Esophagus squamous epithelium (tissue), 4 donors: ENCODE results near the gene UACA.

Experiments
- CTCF ChIP-seq, 6 experiments: fragments of 450-650 bp in 4 of 6; fragments of 200-600 bp in 2 of 6; sonication (generic) in 2 of 6; IDR thresholded peaks; one replicate each; pipeline ENCODE4 v1.5.1; 2016 to 2019; ENCODE audit warnings: antibody characterized with exemption in 6 of 6, mild to moderate bottlenecking in 4 of 6, moderate library complexity in 4 of 6
- POLR2A ChIP-seq, 4 donors: fragments of 450-650 bp; IDR thresholded peaks; one replicate each; pipeline ENCODE4 v1.6.1; 2017; ENCODE audit warnings: antibody characterized with exemption in 4 of 4, mild to moderate bottlenecking in 4 of 4, moderate library complexity in 3 of 4

- TF ChIP-seq CTCF (IDR thresholded peaks at IDR 0.05), result no peak
- no peak for TF ChIP-seq POLR2A (IDR thresholded peaks at IDR 0.05)
Measured at GRCh38 chr15:70742928-70743327, 20.4 kb downstream of the UACA start.
